AML-193 (cell line): ENCODE data around the gene HBA1.
"Not testable (repeated sequence)": the region's sequence is repeated elsewhere in the genome, so short reads cannot be mapped to it uniquely, and the experiment has no call there.

Experiments
- DNase-seq, 2 experiments: peaks; one replicate each; lab custom pipeline; 2025; lab: John Stamatoyannopoulos, UW

HBA1 gene

GRCh38 chr16:160242-160641 lies 16.2 kb upstream of the HBA1 start:
- not testable (repeated sequence) for DNase-seq

GRCh38 chr16:160691-161190 lies 15.7 kb upstream of the HBA1 start:
- no peak for DNase-seq

GRCh38 chr16:162271-162991 lies 14.0 kb upstream of the HBA1 start:
- DNase-seq, result no peak

- not testable (repeated sequence) for DNase-seq
Measured at GRCh38 chr16:163139-163538, 13.3 kb upstream of the HBA1 start.

- not testable (repeated sequence) for DNase-seq
Measured at GRCh38 chr16:163696-164095, 12.8 kb upstream of the HBA1 start.

GRCh38 chr16:164134-164823 lies 12.2 kb upstream of the HBA1 start:
- DNase-seq, result not testable (repeated sequence)

- no peak for DNase-seq
Measured at GRCh38 chr16:164827-165538, 11.5 kb upstream of the HBA1 start.

GRCh38 chr16:165539-166374 lies 10.7 kb upstream of the HBA1 start, which contains the start of gene HBM:
HBM (plus strand) TSS chr16:165978; CDS start chr16:165998, 20 bp downstream.
- no peak for DNase-seq

GRCh38 chr16:166375-167121 lies 9.9 kb upstream of the HBA1 start:
- no peak for DNase-seq

- DNase-seq, result no peak
Measured at GRCh38 chr16:167122-167690, 9.3 kb upstream of the HBA1 start.

GRCh38 chr16:168424-168823 lies 8.1 kb upstream of the HBA1 start:
- DNase-seq, result no peak

- DNase-seq, result no peak
Measured at GRCh38 chr16:169014-169413, 7.5 kb upstream of the HBA1 start.

GRCh38 chr16:170088-170507 lies 6.4 kb upstream of the HBA1 start:
- DNase-seq, result not testable (repeated sequence)

- no peak for DNase-seq
Measured at GRCh38 chr16:170788-171187, 5.7 kb upstream of the HBA1 start.

GRCh38 chr16:172374-172941 lies 4.0 kb upstream of the HBA1 start, which contains the start of gene HBA2:
HBA2 (plus strand) TSS chr16:172876; CDS start chr16:172913, 37 bp downstream.
- not testable (repeated sequence) for DNase-seq

- not testable (repeated sequence) for DNase-seq
Measured at GRCh38 chr16:173211-173854, 3.1 kb upstream of the HBA1 start.

GRCh38 chr16:173928-174769 lies 2.3 kb upstream of the HBA1 start:
- not testable (repeated sequence) for DNase-seq
